Right hindlimb (tissue), 1 donor: Measurements from ENCODE around the gene LRFN3.
"Not testable (repeated sequence)": the region's sequence is repeated elsewhere in the genome, so short reads cannot be mapped to it uniquely, and the experiment has no call there.

Source experiments
- DNase-seq: peaks from one replicate; pipeline ENCODE4 v3.0.0-alpha.2; 2018

The LRFN3 gene

GRCh38 chr19:35978271-35978670 is 42.1 kb downstream of the LRFN3 start:
- no peak for DNase-seq

- no peak for DNase-seq
These were observed 42.7 kb downstream of the LRFN3 start for GRCh38 chr19:35978832-35979365.

- DNase-seq: not testable (repeated sequence)
These were observed 44.8 kb downstream of the LRFN3 start for GRCh38 chr19:35980997-35981396.

- no peak for DNase-seq
These were observed 47.0 kb downstream of the LRFN3 start for GRCh38 chr19:35983177-35983576.

GRCh38 chr19:35986111-35986510 is 49.9 kb downstream of the LRFN3 start:
- no peak for DNase-seq

- no peak for DNase-seq
These were observed 50.7 kb downstream of the LRFN3 start for GRCh38 chr19:35986664-35987570.

GRCh38 chr19:35987571-35987896 is 51.4 kb downstream of the LRFN3 start:
- DNase-seq: no peak

- no peak for DNase-seq
These were observed 52.6 kb downstream of the LRFN3 start for GRCh38 chr19:35988824-35989223.

- DNase-seq: no peak
These were observed 54.0 kb downstream of the LRFN3 start for GRCh38 chr19:35990156-35990555.

- DNase-seq: no peak
These were observed 54.9 kb downstream of the LRFN3 start for GRCh38 chr19:35990771-35991730.

- no peak for DNase-seq
These were observed 55.7 kb downstream of the LRFN3 start for GRCh38 chr19:35991731-35992450.

- DNase-seq: no peak
These were observed 57.0 kb downstream of the LRFN3 start for GRCh38 chr19:35992907-35993765.

GRCh38 chr19:35993923-35994598 is 57.9 kb downstream of the LRFN3 start:
- DNase-seq: no peak
